WTC11 (cell line): ENCODE results near the gene COL19A1. TPM values are rescaled to one million over a fixed set of nuclear protein-coding genes. Genes with fewer than 3 reads are reported as not detected.
A peak's percentile ranks its signal among the peaks of the same experiment; 100 is the strongest.
"Not testable (repeated sequence)": the region's sequence is repeated elsewhere in the genome, so short reads cannot be mapped to it uniquely, and the experiment has no call there.

Experiments
- ATAC-seq: fragments of 200-7000 bp; cut with Tn5 transposase; 2 replicates; pipeline ENCODE4 v1.10.0; 2021; ENCODE audit warnings: mild to moderate bottlenecking, moderate library complexity
- CTCF ChIA-PET: fragments of 300-600 bp; sonication (Branson Sonifier 250); formaldehyde crosslinking; loops from one replicate; lab custom pipeline; 2021; ENCODE audit warnings: antibody characterized with exemption; lab: Charles Lee
- POLR2A ChIA-PET: fragments of 350-600 bp; sonication (Branson Sonifier 250); formaldehyde crosslinking; loops from one replicate; lab custom pipeline; 2021; ENCODE audit warnings: antibody characterized with exemption; lab: Charles Lee
- DNase-seq: peaks from one replicate; pipeline ENCODE4 v3.0.0; 2021; ENCODE audit warnings: low spot score
- H3K27ac Mint-ChIP-seq: 2 replicates; pipeline ENCODE4 v1.8.0; 2021; ENCODE audit warnings: mixed read lengths
- H3K27me3 Mint-ChIP-seq: 2 replicates; pipeline ENCODE4 v1.8.0; 2021; ENCODE audit warnings: low read depth, mild to moderate bottlenecking, moderate library complexity, mixed read lengths
- H3K36me3 Mint-ChIP-seq: 2 replicates; pipeline ENCODE4 v1.8.0; 2021; ENCODE audit warnings: mixed read lengths
- H3K4me1 Mint-ChIP-seq: 2 replicates; pipeline ENCODE4 v1.8.0; 2022; ENCODE audit warnings: mixed read lengths
- H3K4me3 Mint-ChIP-seq: 2 replicates; pipeline ENCODE4 v1.8.0; 2021; ENCODE audit warnings: mild to moderate bottlenecking, moderate library complexity, mixed read lengths
- H3K9me3 Mint-ChIP-seq: 2 replicates; pipeline ENCODE4 v1.8.0; 2021; ENCODE audit warnings: mixed read lengths
- CDX4 ChIP-seq: fragments of 250-450 bp; sonication (Bioruptor Pico); IDR thresholded peaks from 2 replicates; pipeline ENCODE4 v1.9.0; 2021; ENCODE audit warnings: moderate library complexity, mild to moderate bottlenecking, inconsistent platforms, borderline replicate concordance
- CREB1 ChIP-seq: sonication (generic); formaldehyde crosslinking; IDR thresholded peaks from 2 replicates; pipeline ENCODE4 v1.8.0; 2023; ENCODE audit warnings: mild to moderate bottlenecking, missing genetic modification reagents
- CREM ChIP-seq: sonication (generic); formaldehyde crosslinking; IDR thresholded peaks from 2 replicates; pipeline ENCODE4 v1.8.1; 2022; ENCODE audit warnings: mild to moderate bottlenecking, missing genetic modification reagents, moderate library complexity
- NFE2L1 ChIP-seq: sonication (generic); formaldehyde crosslinking; IDR thresholded peaks from 2 replicates; pipeline ENCODE4 v1.8.1; 2023; ENCODE audit warnings: missing genetic modification reagents
- NR3C1 ChIP-seq: sonication (generic); formaldehyde crosslinking; conservative IDR thresholded peaks from 2 replicates; pipeline ENCODE4 v1.8.1; 2023; ENCODE audit warnings: low read depth, mild to moderate bottlenecking, missing genetic modification reagents
- OVOL2 ChIP-seq: fragments of 250-450 bp; sonication (Bioruptor Pico); IDR thresholded peaks from 2 replicates; pipeline ENCODE4 v1.9.0; 2021; ENCODE audit warnings: mild to moderate bottlenecking, borderline replicate concordance
- SMAD4 ChIP-seq: sonication (generic); formaldehyde crosslinking; IDR thresholded peaks from 2 replicates; pipeline ENCODE4 v1.8.0; 2022; ENCODE audit warnings: mild to moderate bottlenecking, missing genetic modification reagents
- TEAD4 ChIP-seq: sonication (generic); formaldehyde crosslinking; IDR thresholded peaks from 2 replicates; pipeline ENCODE4 v1.8.0; 2022; ENCODE audit warnings: mild to moderate bottlenecking, missing genetic modification reagents
- ZNF317 ChIP-seq: sonication (generic); formaldehyde crosslinking; IDR thresholded peaks from 2 replicates; pipeline ENCODE4 v1.8.1; 2023; ENCODE audit warnings: low read depth, mild to moderate bottlenecking, moderate library complexity, missing genetic modification reagents, borderline replicate concordance
- ZNF423 ChIP-seq: fragments of 250-450 bp; sonication (Bioruptor Pico); IDR thresholded peaks from 2 replicates; pipeline ENCODE4 v2.1.2; 2022; ENCODE audit warnings: mild to moderate bottlenecking, moderate library complexity
- total RNA-seq: library from RNA; stranded (reverse); gene quantifications from 3 replicates; pipeline ENCODE4 v1.2.3, GENCODE V29; 2021
- TF ChIP-seq, protein P1 (sequence below): fragments of 250-450 bp; sonication (Bioruptor Pico); IDR thresholded peaks from 2 replicates; pipeline ENCODE4 v1.9.0; 2021; ENCODE audit warnings: mild to moderate bottlenecking
- TF ChIP-seq, protein P2 (sequence below): sonication (generic); formaldehyde crosslinking; IDR thresholded peaks from 2 replicates; pipeline ENCODE4 v1.8.0; 2023; ENCODE audit warnings: missing genetic modification reagents, mild to moderate bottlenecking, borderline replicate concordance
- TF ChIP-seq, protein P3 (sequence below): fragments of 200-600 bp; IDR thresholded peaks from 2 replicates; pipeline ENCODE4 v1.8.0; 2022; ENCODE audit warnings: antibody characterized with exemption

COL19A1 gene
- total RNA-seq, 1 experiment from 2014 or later, result not detected

- Mint-ChIP-seq H3K4me1 (peaks cover 3% of the 10 kb centered on the region; the same call in 1 of the 2 replicates), H3K4me3 (no peak overlapping the region), H3K9me3 (peaks cover 45% of the 10 kb centered on the region), H3K27me3 (no peaks in the 10 kb centered on the region), H3K36me3 (peaks cover 18% of the 10 kb centered on the region), H3K27ac (no peak overlapping the region)
- TF ChIP-seq CREB1 (no peak), CREM (CRISPR knock-in tag) (no peak), NR3C1 (no peak), TEAD4 (CRISPR knock-in tag) (no peak), ZNF423 (CRISPR knock-in tag) (no peak), NFE2L1 (CRISPR knock-in tag) (no peak), ZNF317 (no peak), CDX4 (CRISPR knock-in tag) (no peak), SMAD4 (CRISPR knock-in tag) (no peak), OVOL2 (no peak)
- TF ChIP-seq, protein P1, sequence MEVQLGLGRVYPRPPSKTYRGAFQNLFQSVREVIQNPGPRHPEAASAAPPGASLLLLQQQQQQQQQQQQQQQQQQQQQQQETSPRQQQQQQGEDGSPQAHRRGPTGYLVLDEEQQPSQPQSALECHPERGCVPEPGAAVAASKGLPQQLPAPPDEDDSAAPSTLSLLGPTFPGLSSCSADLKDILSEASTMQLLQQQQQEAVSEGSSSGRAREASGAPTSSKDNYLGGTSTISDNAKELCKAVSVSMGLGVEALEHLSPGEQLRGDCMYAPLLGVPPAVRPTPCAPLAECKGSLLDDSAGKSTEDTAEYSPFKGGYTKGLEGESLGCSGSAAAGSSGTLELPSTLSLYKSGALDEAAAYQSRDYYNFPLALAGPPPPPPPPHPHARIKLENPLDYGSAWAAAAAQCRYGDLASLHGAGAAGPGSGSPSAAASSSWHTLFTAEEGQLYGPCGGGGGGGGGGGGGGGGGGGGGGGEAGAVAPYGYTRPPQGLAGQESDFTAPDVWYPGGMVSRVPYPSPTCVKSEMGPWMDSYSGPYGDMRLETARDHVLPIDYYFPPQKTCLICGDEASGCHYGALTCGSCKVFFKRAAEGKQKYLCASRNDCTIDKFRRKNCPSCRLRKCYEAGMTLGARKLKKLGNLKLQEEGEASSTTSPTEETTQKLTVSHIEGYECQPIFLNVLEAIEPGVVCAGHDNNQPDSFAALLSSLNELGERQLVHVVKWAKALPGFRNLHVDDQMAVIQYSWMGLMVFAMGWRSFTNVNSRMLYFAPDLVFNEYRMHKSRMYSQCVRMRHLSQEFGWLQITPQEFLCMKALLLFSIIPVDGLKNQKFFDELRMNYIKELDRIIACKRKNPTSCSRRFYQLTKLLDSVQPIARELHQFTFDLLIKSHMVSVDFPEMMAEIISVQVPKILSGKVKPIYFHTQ (CRISPR knock-in tag), result no peak
- TF ChIP-seq, protein P2, sequence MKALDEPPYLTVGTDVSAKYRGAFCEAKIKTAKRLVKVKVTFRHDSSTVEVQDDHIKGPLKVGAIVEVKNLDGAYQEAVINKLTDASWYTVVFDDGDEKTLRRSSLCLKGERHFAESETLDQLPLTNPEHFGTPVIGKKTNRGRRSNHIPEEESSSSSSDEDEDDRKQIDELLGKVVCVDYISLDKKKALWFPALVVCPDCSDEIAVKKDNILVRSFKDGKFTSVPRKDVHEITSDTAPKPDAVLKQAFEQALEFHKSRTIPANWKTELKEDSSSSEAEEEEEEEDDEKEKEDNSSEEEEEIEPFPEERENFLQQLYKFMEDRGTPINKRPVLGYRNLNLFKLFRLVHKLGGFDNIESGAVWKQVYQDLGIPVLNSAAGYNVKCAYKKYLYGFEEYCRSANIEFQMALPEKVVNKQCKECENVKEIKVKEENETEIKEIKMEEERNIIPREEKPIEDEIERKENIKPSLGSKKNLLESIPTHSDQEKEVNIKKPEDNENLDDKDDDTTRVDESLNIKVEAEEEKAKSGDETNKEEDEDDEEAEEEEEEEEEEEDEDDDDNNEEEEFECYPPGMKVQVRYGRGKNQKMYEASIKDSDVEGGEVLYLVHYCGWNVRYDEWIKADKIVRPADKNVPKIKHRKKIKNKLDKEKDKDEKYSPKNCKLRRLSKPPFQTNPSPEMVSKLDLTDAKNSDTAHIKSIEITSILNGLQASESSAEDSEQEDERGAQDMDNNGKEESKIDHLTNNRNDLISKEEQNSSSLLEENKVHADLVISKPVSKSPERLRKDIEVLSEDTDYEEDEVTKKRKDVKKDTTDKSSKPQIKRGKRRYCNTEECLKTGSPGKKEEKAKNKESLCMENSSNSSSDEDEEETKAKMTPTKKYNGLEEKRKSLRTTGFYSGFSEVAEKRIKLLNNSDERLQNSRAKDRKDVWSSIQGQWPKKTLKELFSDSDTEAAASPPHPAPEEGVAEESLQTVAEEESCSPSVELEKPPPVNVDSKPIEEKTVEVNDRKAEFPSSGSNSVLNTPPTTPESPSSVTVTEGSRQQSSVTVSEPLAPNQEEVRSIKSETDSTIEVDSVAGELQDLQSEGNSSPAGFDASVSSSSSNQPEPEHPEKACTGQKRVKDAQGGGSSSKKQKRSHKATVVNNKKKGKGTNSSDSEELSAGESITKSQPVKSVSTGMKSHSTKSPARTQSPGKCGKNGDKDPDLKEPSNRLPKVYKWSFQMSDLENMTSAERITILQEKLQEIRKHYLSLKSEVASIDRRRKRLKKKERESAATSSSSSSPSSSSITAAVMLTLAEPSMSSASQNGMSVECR, result no peak
- TF ChIP-seq, protein P3, sequence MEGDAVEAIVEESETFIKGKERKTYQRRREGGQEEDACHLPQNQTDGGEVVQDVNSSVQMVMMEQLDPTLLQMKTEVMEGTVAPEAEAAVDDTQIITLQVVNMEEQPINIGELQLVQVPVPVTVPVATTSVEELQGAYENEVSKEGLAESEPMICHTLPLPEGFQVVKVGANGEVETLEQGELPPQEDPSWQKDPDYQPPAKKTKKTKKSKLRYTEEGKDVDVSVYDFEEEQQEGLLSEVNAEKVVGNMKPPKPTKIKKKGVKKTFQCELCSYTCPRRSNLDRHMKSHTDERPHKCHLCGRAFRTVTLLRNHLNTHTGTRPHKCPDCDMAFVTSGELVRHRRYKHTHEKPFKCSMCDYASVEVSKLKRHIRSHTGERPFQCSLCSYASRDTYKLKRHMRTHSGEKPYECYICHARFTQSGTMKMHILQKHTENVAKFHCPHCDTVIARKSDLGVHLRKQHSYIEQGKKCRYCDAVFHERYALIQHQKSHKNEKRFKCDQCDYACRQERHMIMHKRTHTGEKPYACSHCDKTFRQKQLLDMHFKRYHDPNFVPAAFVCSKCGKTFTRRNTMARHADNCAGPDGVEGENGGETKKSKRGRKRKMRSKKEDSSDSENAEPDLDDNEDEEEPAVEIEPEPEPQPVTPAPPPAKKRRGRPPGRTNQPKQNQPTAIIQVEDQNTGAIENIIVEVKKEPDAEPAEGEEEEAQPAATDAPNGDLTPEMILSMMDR, result no peak
- DNase-seq, result no peak
- ATAC-seq, result no peak
- POLR2A ChIA-PET, result no interaction called here
- CTCF ChIA-PET, result no interaction called here
Measured at GRCh38 chr6:70008189-70008588, 141.8 kb downstream of the COL19A1 start.

GRCh38 chr6:70010339-70010738, 144.0 kb downstream of the COL19A1 start:
- ATAC-seq, DNase-seq, H3K27me3 Mint-ChIP-seq, POLR2A ChIA-PET, H3K4me1 Mint-ChIP-seq, H3K27ac Mint-ChIP-seq, CTCF ChIA-PET: not testable (repeated sequence)
- Mint-ChIP-seq H3K9me3 (peaks cover 31% of the 10 kb centered on the region), H3K36me3 (peaks cover 16% of the 10 kb centered on the region), H3K4me3 (peak overlapping the region; percentile 34)

DNA sequence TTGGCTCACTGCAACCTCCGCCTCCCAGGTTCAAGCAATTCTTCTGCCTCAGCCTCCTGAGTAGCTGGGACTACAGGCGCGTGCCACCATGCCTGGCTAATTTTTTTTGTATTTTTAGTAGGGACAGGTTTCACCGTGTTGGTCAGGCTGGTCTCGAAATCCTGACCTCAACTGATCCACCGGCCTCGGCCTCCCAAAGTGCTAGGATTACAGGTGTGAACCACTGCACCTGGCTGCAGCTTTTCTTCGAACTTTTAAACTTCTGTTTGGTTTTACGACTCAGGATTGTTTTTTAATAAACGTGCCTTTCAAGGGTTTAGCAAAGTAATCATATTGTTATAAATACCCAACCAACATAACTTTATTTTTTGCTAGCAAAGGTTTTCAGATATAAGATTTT, 156.8 kb downstream of the COL19A1 start:
- DNase-seq, ATAC-seq, H3K36me3 Mint-ChIP-seq, POLR2A ChIA-PET, CTCF ChIA-PET, H3K27me3 Mint-ChIP-seq, H3K9me3 Mint-ChIP-seq, H3K4me1 Mint-ChIP-seq, H3K4me3 Mint-ChIP-seq, H3K27ac Mint-ChIP-seq: not testable (repeated sequence)
